MM.1S (cell line): ENCODE measurements around the gene CX3CL1.
"Not testable (repeated sequence)": the region's sequence is repeated elsewhere in the genome, so short reads cannot be mapped to it uniquely, and the experiment has no call there.

Experiments used
- DNase-seq: peaks from one replicate; pipeline ENCODE4 v3.0.0-alpha.2; 2015
- H2AFZ ChIP-seq: fragments of 300-600 bp; sonication (generic); 2 replicates; pipeline ENCODE4 v1.6.0; 2016; ENCODE audit warnings: antibody characterized with exemption, low read length
- H3F3A ChIP-seq: fragments of 300-600 bp; sonication (generic); 2 replicates; pipeline ENCODE4 v1.6.1; 2016; ENCODE audit warnings: mild to moderate bottlenecking, antibody characterized with exemption, low read length, moderate library complexity, mixed read lengths; ENCODE audit not compliant: insufficient read depth
- H3K27ac ChIP-seq: fragments of 300-600 bp; sonication (generic); 2 replicates; pipeline ENCODE4 v1.5.1; 2016; ENCODE audit warnings: mild to moderate bottlenecking, low read length
- H3K27me3 ChIP-seq: fragments of 300-600 bp; sonication (generic); replicated peaks from 2 replicates; pipeline ENCODE4 v1.6.0; 2016; ENCODE audit warnings: low read length; ENCODE audit not compliant: insufficient read depth
- H3K36me3 ChIP-seq: fragments of 300-600 bp; sonication (generic); replicated peaks from 2 replicates; pipeline ENCODE4 v1.6.1; 2016; ENCODE audit warnings: mild to moderate bottlenecking, low read length, mixed read lengths; ENCODE audit not compliant: insufficient read depth
- H3K4me1 ChIP-seq: fragments of 300-600 bp; sonication (generic); 2 replicates; pipeline ENCODE4 v1.6.1; 2016; ENCODE audit warnings: low read length, mixed read lengths
- H3K4me2 ChIP-seq: fragments of 300-600 bp; sonication (generic); 2 replicates; pipeline ENCODE4 v1.6.0; 2016; ENCODE audit warnings: low read depth, low read length
- H3K4me3 ChIP-seq: fragments of 300-600 bp; sonication (generic); 2 replicates; pipeline ENCODE4 v1.5.1; 2016; ENCODE audit warnings: low read length, mixed read lengths
- H3K79me2 ChIP-seq: fragments of 300-600 bp; sonication (generic); 2 replicates; pipeline ENCODE4 v1.6.1; 2016; ENCODE audit warnings: mixed run types, low read length, mixed read lengths
- H3K9ac ChIP-seq: fragments of 300-600 bp; sonication (generic); 2 replicates; pipeline ENCODE4 v1.6.1; 2016; ENCODE audit warnings: low read length, mixed read lengths
- H3K9me2 ChIP-seq: fragments of 300-600 bp; sonication (generic); replicated peaks from 2 replicates; pipeline ENCODE4 v1.6.1; 2016; ENCODE audit warnings: mild to moderate bottlenecking, low read length, mixed read lengths; ENCODE audit not compliant: insufficient read depth
- H3K9me3 ChIP-seq: fragments of 300-600 bp; sonication (generic); replicated peaks from 2 replicates; pipeline ENCODE4 v1.6.1; 2016; ENCODE audit warnings: mild to moderate bottlenecking, low read length, mixed read lengths; ENCODE audit not compliant: insufficient read depth
- H4K20me1 ChIP-seq: fragments of 300-600 bp; sonication (generic); 2 replicates; pipeline ENCODE4 v1.6.1; 2016; ENCODE audit warnings: mild to moderate bottlenecking, low read length, moderate library complexity, mixed read lengths; ENCODE audit not compliant: insufficient read depth
- CTCF ChIP-seq: fragments of 300-600 bp; sonication (generic); IDR thresholded peaks from 2 replicates; pipeline ENCODE4 v1.5.1; 2016; ENCODE audit warnings: antibody characterized with exemption, low read length, mixed read lengths
- EZH2 ChIP-seq: fragments of 300-600 bp; sonication (generic); optimal IDR thresholded peaks from 2 replicates; pipeline ENCODE3; 2017; ENCODE audit warnings: low read depth, mild to moderate bottlenecking, antibody characterized with exemption, low read length, mixed read lengths
- EZH2phosphoT487 ChIP-seq: fragments of 300-600 bp; sonication (generic); IDR thresholded peaks from 2 replicates; pipeline ENCODE4 v1.6.1; 2018; ENCODE audit warnings: antibody characterized with exemption, low read length

CX3CL1 gene

GRCh38 chr16:57396786-57397185 lies 24.5 kb downstream of the CX3CL1 start:
- no peaks in the 10 kb centered on the region for H3K9me3 ChIP-seq
- TF ChIP-seq EZH2phosphoT487 (no peak), CTCF (no peak), EZH2 (no peak)
- DNase-seq, result no peak
- H3K4me3 ChIP-seq, result no peak overlapping the region
- H3K4me2 ChIP-seq, result no peak overlapping the region
- H3K36me3 ChIP-seq, result no peaks in the 10 kb centered on the region
- H2AFZ ChIP-seq, result no peak overlapping the region
- no peak overlapping the region for H3K9ac ChIP-seq
- H3K9me2 ChIP-seq, result no peaks in the 10 kb centered on the region
- H3K27me3 ChIP-seq, result no peaks in the 10 kb centered on the region
- H3K79me2 ChIP-seq, result no peaks in the 10 kb centered on the region
- no peaks in the 10 kb centered on the region for H3F3A ChIP-seq
- H3K4me1 ChIP-seq, result no peaks in the 10 kb centered on the region
- no peaks in the 10 kb centered on the region for H4K20me1 ChIP-seq
- no peak overlapping the region for H3K27ac ChIP-seq

- not testable (repeated sequence) for H4K20me1 ChIP-seq, H3K27ac ChIP-seq, H3K9me3 ChIP-seq, H3K9ac ChIP-seq, H3K4me1 ChIP-seq, H2AFZ ChIP-seq, H3F3A ChIP-seq, H3K36me3 ChIP-seq, H3K27me3 ChIP-seq, H3K4me3 ChIP-seq, H3K79me2 ChIP-seq, DNase-seq, H3K4me2 ChIP-seq, H3K9me2 ChIP-seq
These were observed 25.2 kb downstream of the CX3CL1 start for GRCh38 chr16:57397493-57397892.

GRCh38 chr16:57401943-57402640 lies 29.8 kb downstream of the CX3CL1 start:
- peaks cover 16% of the 10 kb centered on the region; the same call in 1 of the 2 replicates for H3K27me3 ChIP-seq
- no peak overlapping the region for H3K4me2 ChIP-seq

More at GRCh38 chr16:57401943-57402640, 29.8 kb downstream of the CX3CL1 start:
- Histone ChIP-seq H3K4me3 (no peak overlapping the region), H3K36me3 (no peaks in the 10 kb centered on the region), H3K79me2 (no peaks in the 10 kb centered on the region), H4K20me1 (no peaks in the 10 kb centered on the region), H3F3A (no peaks in the 10 kb centered on the region), H3K9me2 (no peaks in the 10 kb centered on the region), H3K9me3 (no peaks in the 10 kb centered on the region), H3K27ac (no peak overlapping the region), H3K9ac (no peak overlapping the region), H3K4me1 (no peaks in the 10 kb centered on the region), H2AFZ (no peak overlapping the region)
- DNase-seq, result no peak
- TF ChIP-seq EZH2phosphoT487 (no peak), CTCF (no peak), EZH2 (no peak)
